ENCODE measurements around the gene TUBB6. TPM values are rescaled to one million over a fixed set of nuclear protein-coding genes. Genes with fewer than 3 reads are reported as not detected.

The TUBB6 gene
- 10 to 100 TPM in 2 of 6 experiments, 1 to 10 TPM in 4; 2.4 to 18.5 (median 9.0) TPM for total RNA-seq
- long read RNA-seq, partial matches to known transcripts: 0 of 2 reads
- long read RNA-seq, other reads (novel, unspliced or antisense): 0 of 2 reads

DNA sequence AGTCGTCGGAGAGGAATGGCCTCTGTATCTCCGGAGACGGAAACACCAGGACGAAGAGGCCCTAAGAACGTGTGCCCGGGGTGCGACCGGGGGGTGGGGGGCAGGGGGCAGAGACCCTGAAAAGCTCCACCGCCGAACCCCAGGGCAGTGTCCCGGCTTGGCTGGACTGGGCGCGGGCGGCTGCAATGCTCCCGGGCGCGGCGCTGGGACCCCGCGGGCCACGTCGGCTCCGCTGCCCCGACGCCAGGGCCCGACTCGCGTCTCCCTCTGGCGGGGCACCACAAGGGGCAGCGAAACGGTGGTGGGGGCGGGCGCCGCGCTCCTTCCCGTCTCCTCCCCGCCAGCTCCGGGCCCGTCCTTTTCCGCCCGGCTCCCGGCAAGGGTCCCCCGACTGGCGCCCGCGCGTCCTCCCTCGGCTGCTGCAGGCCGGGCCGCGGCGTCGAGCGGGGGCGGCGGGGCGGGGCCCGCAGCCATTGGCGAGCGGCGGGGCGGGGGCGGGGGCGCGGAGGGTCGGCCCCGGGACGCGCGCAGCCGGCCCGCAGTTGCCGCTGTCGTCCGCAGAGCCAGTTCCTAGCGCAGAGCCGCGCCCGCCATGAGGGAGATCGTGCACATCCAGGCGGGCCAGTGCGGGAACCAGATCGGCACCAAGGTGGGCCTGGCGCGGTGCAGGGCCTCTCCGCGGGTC, at the start of gene TUBB6:
TSS of gene TUBB6 (plus strand) at position 541 of the 685 bp plus-strand sequence. CDS start at position 593, 52 bp downstream.
- peak; percentile 57 to 76 (median 63) for ATAC-seq
- no CpG with 5 or more reads among the region's 88 CpGs for WGBS (ENCODE audit: insufficient coverage, low coverage, low lambda C conversion rate, missing lambda C conversion rate)
- no peaks in the 10 kb centered on the region for H3K27me3 ChIP-seq

GRCh38 chr18:12258719-12259705, 49.0 kb upstream of the TUBB6 start:
- intact Hi-C loops (cut with DNase I): no loop called here
- Histone ChIP-seq H3K27me3 (no peaks in the 10 kb centered on the region), H3K9me3 (no peaks in the 10 kb centered on the region), H3K4me3 (no peak overlapping the region), H3K4me1 (peaks cover 0 to 2% (median 0%) of the 10 kb centered on the region in 4 donors), H3K36me3 (no peaks in the 10 kb centered on the region), H3K27ac (no peak overlapping the region)
- DNase-seq (no peak), ATAC-seq (peak in 2 of 4 donors; percentile 17 to 24)
- WGBS (ENCODE audit: insufficient coverage, low coverage, low lambda C conversion rate, missing lambda C conversion rate): 61% methylated on average over 8 of the region's 29 CpGs
- TF ChIP-seq CTCF (IDR thresholded peaks at IDR 0.05) (no peak), POLR2A (IDR thresholded peaks at IDR 0.05) (no peak)

More for the DNA sequence above, at the start of gene TUBB6:
- H3K4me1 ChIP-seq: peaks cover 0 to 3% (median 0%) of the 10 kb centered on the region in 4 donors
- H3K4me3 ChIP-seq: peak within 1 kb of the TSS; percentile 46 to 55 (median 52)
- intact Hi-C loops (cut with DNase I): no loop called here
- TF ChIP-seq POLR2A (IDR thresholded peaks at IDR 0.05) (peak; percentile 63), CTCF (IDR thresholded peaks at IDR 0.05) (no peak)
- H3K9me3 ChIP-seq: no peaks in the 10 kb centered on the region
- peak within 1 kb of the TSS; percentile 62 to 94 (median 78) for H3K27ac ChIP-seq
- no peaks in the 10 kb centered on the region for H3K36me3 ChIP-seq
- DNase-seq: peak; percentile 59 to 77 (median 69)

DNA sequence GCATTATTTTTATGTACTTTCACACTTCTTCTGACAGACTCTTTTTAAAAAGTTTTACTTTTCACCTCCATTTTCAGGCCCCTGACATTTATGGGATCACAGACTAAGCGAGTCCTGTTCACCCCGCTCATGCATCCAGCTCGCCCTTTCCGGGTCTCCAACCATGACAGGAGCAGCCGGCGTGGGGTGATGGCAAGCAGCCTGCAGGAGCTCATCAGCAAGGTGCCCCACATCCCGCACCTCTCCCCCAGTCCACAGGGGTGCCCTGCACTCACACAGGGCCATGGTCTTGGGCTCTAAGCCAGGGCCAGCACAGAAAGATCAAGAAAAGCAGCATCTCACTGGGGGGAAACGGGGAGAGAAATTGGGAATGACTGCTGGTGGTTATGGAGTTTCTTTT, 45.3 kb upstream of the TUBB6 start:
- H3K27me3 ChIP-seq: no peaks in the 10 kb centered on the region
- H3K27ac ChIP-seq: no peak overlapping the region
- H3K9me3 ChIP-seq: no peaks in the 10 kb centered on the region
- no peak for ATAC-seq
- no peaks in the 10 kb centered on the region for H3K4me1 ChIP-seq
- TF ChIP-seq POLR2A (IDR thresholded peaks at IDR 0.05) (no peak), CTCF (IDR thresholded peaks at IDR 0.05) (no peak)
- H3K36me3 ChIP-seq: no peaks in the 10 kb centered on the region
- WGBS (ENCODE audit: insufficient coverage, low coverage, low lambda C conversion rate, missing lambda C conversion rate): 83% methylated on average over 7 of the region's 8 CpGs
- no peak for DNase-seq
- intact Hi-C loops (cut with DNase I): no loop called here
- no peak overlapping the region for H3K4me3 ChIP-seq

GRCh38 chr18:12264864-12265263, 43.2 kb upstream of the TUBB6 start:
- Histone ChIP-seq H3K27ac (no peak overlapping the region), H3K27me3 (no peaks in the 10 kb centered on the region), H3K36me3 (no peaks in the 10 kb centered on the region), H3K4me3 (no peak overlapping the region), H3K9me3 (no peaks in the 10 kb centered on the region), H3K4me1 (no peaks in the 10 kb centered on the region)
- intact Hi-C loops (cut with DNase I): no loop called here
- DNase-seq (no peak), ATAC-seq (no peak)
- TF ChIP-seq POLR2A (IDR thresholded peaks at IDR 0.05): no peak
- no peak for TF ChIP-seq CTCF (IDR thresholded peaks at IDR 0.05)
- WGBS (ENCODE audit: insufficient coverage, low coverage, low lambda C conversion rate, missing lambda C conversion rate): 18% methylated on average over 2 of the region's 2 CpGs

Data from right lobe of liver (tissue), 6 donors.